RWPE1 (cell line): ENCODE data around the gene NBAS.
"Not testable (repeated sequence)": the region's sequence is repeated elsewhere in the genome, so short reads cannot be mapped to it uniquely, and the experiment has no call there.

Source experiments
- CTCF ChIA-PET: fragments of 350-600 bp; sonication (Branson Sonifier 250); formaldehyde crosslinking; extraction: SDS; loops from one replicate; lab custom pipeline; 2021; lab: Yijun Ruan, JAX
- POLR2A ChIA-PET: fragments of 400-600 bp; formaldehyde crosslinking; extraction: SDS; loops from one replicate; lab custom pipeline; 2020; ENCODE audit warnings: antibody characterized with exemption; ENCODE audit not compliant: low non-redundant PET; lab: Yijun Ruan, JAX
- DNase-seq: peaks from one replicate; pipeline ENCODE4 v3.0.0; 2012; ENCODE audit warnings: low spot score
- H3K27ac ChIP-seq: fragments of 450-650 bp; 2 replicates; pipeline ENCODE4 v1.5.1; 2017
- CTCF ChIP-seq: fragments of 450-650 bp; conservative IDR thresholded peaks from 2 replicates; pipeline ENCODE4 v1.5.1; 2017; ENCODE audit warnings: low read depth, mild to moderate bottlenecking

The NBAS gene

DNA sequence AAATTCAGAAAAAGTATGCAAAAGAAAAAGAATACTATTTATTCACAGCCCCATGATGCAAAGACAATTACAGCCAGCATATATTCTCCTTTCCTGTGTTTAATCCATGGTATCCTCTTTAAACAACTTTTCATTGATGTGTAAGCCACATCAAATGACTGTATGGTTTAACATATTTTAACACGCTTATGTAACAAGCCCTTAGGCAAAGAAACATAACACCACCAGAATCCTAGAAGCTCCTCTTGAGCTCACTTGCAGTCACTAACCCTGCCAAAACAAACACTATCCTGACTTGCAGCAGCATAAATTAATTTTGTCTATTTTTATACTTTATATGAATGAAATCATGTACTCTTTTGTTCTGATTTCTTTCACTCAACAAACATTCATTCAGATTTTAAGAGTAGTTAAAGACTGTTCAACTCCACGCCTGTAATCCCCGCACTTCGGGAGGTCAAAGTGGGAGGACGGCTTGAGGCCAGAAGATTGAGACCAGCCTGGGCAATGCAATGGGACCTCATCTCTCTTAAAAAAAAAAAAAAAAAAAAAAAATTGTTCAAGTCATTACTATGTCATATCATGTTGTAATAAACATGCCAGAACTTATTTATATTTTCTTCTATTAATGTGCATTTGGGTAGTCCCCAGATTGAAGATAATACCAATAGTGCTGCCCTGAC lies 226.3 kb downstream of the NBAS start:
- TF ChIP-seq CTCF: no peak
- POLR2A ChIA-PET: interaction anchor here (0.6 kb wide), 1 partner anchor 345 kb away, joined by 4 read pairs; no protein-coding TSS in a partner anchor
- H3K27ac ChIP-seq: no peak overlapping the region
- DNase-seq: peak; percentile 63
- CTCF ChIA-PET: interaction anchor here (0.6 to 1.1 kb wide), 2 partner anchors 135 to 243 kb away, joined by 3 read pairs; no protein-coding TSS in a partner anchor

GRCh38 chr2:15331787-15332186 lies 229.3 kb downstream of the NBAS start:
- no peak overlapping the region for H3K27ac ChIP-seq
- no peak for TF ChIP-seq CTCF
- DNase-seq: no peak
- ChIA-PET CTCF (interaction anchor here (0.5 kb wide), 1 partner anchor 106 kb away, joined by 5 read pairs; no protein-coding TSS in a partner anchor), POLR2A (no interaction called here)

- CTCF ChIA-PET: interaction anchor here (0.6 to 0.7 kb wide), 2 partner anchors 11 to 222 kb away, joined by 3 to 4 read pairs; no protein-coding TSS in a partner anchor
- TF ChIP-seq CTCF: no peak
Observed at GRCh38 chr2:15325296-15325695, 235.8 kb downstream of the NBAS start.

GRCh38 chr2:15323227-15323626 lies 237.9 kb downstream of the NBAS start:
- no peak for TF ChIP-seq CTCF
- ChIA-PET POLR2A (no interaction called here), CTCF (no interaction called here)
- no peak overlapping the region for H3K27ac ChIP-seq
- DNase-seq: no peak

More at GRCh38 chr2:15325296-15325695, 235.8 kb downstream of the NBAS start:
- no peak overlapping the region for H3K27ac ChIP-seq
- POLR2A ChIA-PET: no interaction called here
- DNase-seq: no peak

GRCh38 chr2:15321481-15321880 lies 239.7 kb downstream of the NBAS start:
- H3K27ac ChIP-seq, POLR2A ChIA-PET, DNase-seq, CTCF ChIA-PET: not testable (repeated sequence)

DNA sequence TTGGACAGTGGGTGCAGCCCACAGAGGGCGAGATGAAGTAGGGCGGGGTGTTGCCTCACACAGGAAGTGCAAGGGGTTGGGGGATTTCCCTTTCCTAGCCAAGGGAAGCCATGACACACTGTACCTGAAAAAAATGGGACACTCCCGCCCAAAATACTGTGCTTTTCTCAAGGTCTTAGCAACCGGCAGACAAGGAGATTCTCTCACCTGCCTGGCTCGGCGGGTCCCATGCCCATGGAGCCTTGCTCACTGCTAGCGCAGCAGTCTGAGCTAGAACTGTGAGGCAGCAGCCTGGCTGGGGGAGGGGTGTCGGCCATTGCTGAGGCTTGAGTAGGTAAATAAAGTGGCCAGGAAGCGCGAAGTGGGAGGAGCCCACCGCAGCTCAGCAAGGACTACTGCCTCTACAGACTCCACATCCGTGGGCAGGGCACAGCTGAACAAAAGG lies 244.7 kb downstream of the NBAS start:
- CTCF ChIA-PET: interaction anchor here (0.7 kb wide), 1 partner anchor 35 kb away, joined by 4 read pairs; no protein-coding TSS in a partner anchor
- TF ChIP-seq CTCF: no peak
- no peak overlapping the region for H3K27ac ChIP-seq
- DNase-seq: no peak
- POLR2A ChIA-PET: no interaction called here

DNA sequence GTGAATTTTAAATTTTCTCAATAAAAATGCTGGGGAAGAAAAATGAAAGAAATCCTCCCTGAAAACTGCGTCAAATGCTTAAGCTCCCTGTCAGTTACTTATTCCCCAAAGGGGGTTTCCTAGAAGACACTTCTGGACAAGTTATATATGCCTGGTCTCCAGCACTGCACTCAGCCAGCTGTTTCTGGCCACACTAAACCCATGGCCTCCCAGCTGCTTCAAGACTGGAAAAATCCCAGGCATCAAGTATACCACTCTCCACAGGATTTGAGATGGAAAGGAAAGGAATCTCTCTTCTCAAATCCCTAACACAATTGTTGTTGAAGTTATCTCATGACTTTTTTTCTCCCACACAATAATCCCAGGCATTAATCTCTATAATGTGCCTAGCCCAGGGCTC lies 245.7 kb downstream of the NBAS start:
- TF ChIP-seq CTCF: no peak
- CTCF ChIA-PET: no interaction called here
- no peak overlapping the region for H3K27ac ChIP-seq
- POLR2A ChIA-PET: no interaction called here
- DNase-seq: no peak
